GM18858 (cell line): ENCODE measurements around the gene NDUFAF3.
"Not testable (repeated sequence)": the region's sequence is repeated elsewhere in the genome, so short reads cannot be mapped to it uniquely, and the experiment has no call there.

Source experiments
- ATAC-seq: cut with Tn5 transposase; IDR thresholded peaks from one replicate; pipeline ENCODE4 v1.9.1; 2021; ENCODE audit not compliant: unreplicated experiment

NDUFAF3 gene

GRCh38 chr3:48999085-48999858, 22.6 kb upstream of the NDUFAF3 start:
- ATAC-seq, result no peak

GRCh38 chr3:49001155-49001554, 20.8 kb upstream of the NDUFAF3 start:
- ATAC-seq, result no peak

GRCh38 chr3:49004352-49005302, 17.3 kb upstream of the NDUFAF3 start:
- ATAC-seq, result no peak

GRCh38 chr3:49005303-49005680, 16.6 kb upstream of the NDUFAF3 start:
- no peak for ATAC-seq

GRCh38 chr3:49005998-49006397, 15.9 kb upstream of the NDUFAF3 start:
- no peak for ATAC-seq

GRCh38 chr3:49006408-49007067, 15.4 kb upstream of the NDUFAF3 start:
- ATAC-seq, result no peak

GRCh38 chr3:49007068-49007770, 14.7 kb upstream of the NDUFAF3 start, which contains the start of gene WDR6:
WDR6 (plus strand) TSS chr3:49007391; CDS start chr3:49007432, 41 bp downstream.
- peak; percentile 71 for ATAC-seq

- ATAC-seq, result peak; percentile 12
Measured at GRCh38 chr3:49007771-49008528, 14.0 kb upstream of the NDUFAF3 start.

- ATAC-seq, result not testable (repeated sequence)
Measured at GRCh38 chr3:49008627-49009026, 13.3 kb upstream of the NDUFAF3 start.

- ATAC-seq, result no peak
Measured at GRCh38 chr3:49009396-49009795, 12.5 kb upstream of the NDUFAF3 start.

GRCh38 chr3:49012441-49013017, 9.4 kb upstream of the NDUFAF3 start:
- ATAC-seq, result no peak

GRCh38 chr3:49013113-49013737, 8.7 kb upstream of the NDUFAF3 start:
- no peak for ATAC-seq

- ATAC-seq, result no peak
Measured at GRCh38 chr3:49013738-49014660, 7.9 kb upstream of the NDUFAF3 start.

- no peak for ATAC-seq
Measured at GRCh38 chr3:49015072-49015471, 6.8 kb upstream of the NDUFAF3 start.

- ATAC-seq, result no peak
Measured at GRCh38 chr3:49015765-49016164, 6.2 kb upstream of the NDUFAF3 start.

- ATAC-seq, result no peak
Measured at GRCh38 chr3:49016414-49017228, 5.3 kb upstream of the NDUFAF3 start.

- ATAC-seq, result no peak
Measured at GRCh38 chr3:49017229-49017970, 4.5 kb upstream of the NDUFAF3 start.
